Natural killer cell (primary cell): ENCODE results near the gene LTBP3. TPM values are rescaled to one million over a fixed set of nuclear protein-coding genes. Genes with fewer than 3 reads are reported as not detected.

Experiments
- ATAC-seq, 3 donors: fragments of 150-1000 bp in 2 of 3; fragments of 200-7000 bp in 1 of 3; cut with Tn5 transposase; 1 replicate in 1 of 3; 2 replicates in 2 of 3; pipeline ENCODE4 v1.10.0; 2021; ENCODE audit warnings: mild to moderate bottlenecking in 2 of 3, moderate library complexity in 2 of 3
- DNase-seq, 2 donors: peaks; one replicate each; pipeline versions ENCODE4 v3.0.0 to v3.0.0-alpha.2; 2013 to 2021; ENCODE audit warnings: mixed read lengths in 1 of 2
- H3K27ac ChIP-seq: one replicate; pipeline ENCODE4 v1.5.1; 2013; ENCODE audit warnings: mild to moderate bottlenecking, low read length
- H3K27me3 ChIP-seq: one replicate; pipeline ENCODE4 v1.6.1; 2013; ENCODE audit warnings: low read length; ENCODE audit not compliant: control insufficient read depth, insufficient read depth
- H3K36me3 ChIP-seq: one replicate; pipeline ENCODE4 v1.6.1; 2013; ENCODE audit warnings: low read length; ENCODE audit not compliant: control insufficient read depth, insufficient read depth
- H3K4me1 ChIP-seq: one replicate; pipeline ENCODE4 v1.6.1; 2013; ENCODE audit warnings: low read length; ENCODE audit not compliant: control insufficient read depth, insufficient read depth
- H3K4me3 ChIP-seq: one replicate; pipeline ENCODE4 v1.5.1; 2013; ENCODE audit warnings: low read length
- H3K9me3 ChIP-seq: one replicate; pipeline ENCODE4 v1.6.1; 2013; ENCODE audit warnings: low read length; ENCODE audit not compliant: control insufficient read depth, insufficient read depth
- H3K27ac Mint-ChIP-seq, 2 donors: one replicate each; pipeline ENCODE4 v1.8.0; 2022; ENCODE audit warnings: mild to moderate bottlenecking in 2 of 2, mixed read lengths in 2 of 2, moderate library complexity in 1 of 2
- H3K27me3 Mint-ChIP-seq, 2 donors: one replicate each; pipeline ENCODE4 v1.8.0; 2022; ENCODE audit warnings: low read depth in 2 of 2, mixed read lengths in 2 of 2
- H3K36me3 Mint-ChIP-seq: one replicate; pipeline ENCODE4 v1.8.0; 2022; ENCODE audit warnings: mixed read lengths
- H3K4me1 Mint-ChIP-seq, 2 donors: one replicate each; pipeline ENCODE4 v1.8.0; 2022; ENCODE audit warnings: mixed read lengths in 2 of 2
- H3K4me3 Mint-ChIP-seq: one replicate; pipeline ENCODE4 v1.8.0; 2022; ENCODE audit warnings: mild to moderate bottlenecking, moderate library complexity, mixed read lengths
- H3K9me3 Mint-ChIP-seq, 2 donors: one replicate each; pipeline ENCODE4 v1.8.0; 2022; ENCODE audit warnings: mixed read lengths in 2 of 2
- CTCF ChIP-seq: fragments of 200-600 bp; IDR thresholded peaks from one replicate; pipeline ENCODE4 v1.8.0; 2022; ENCODE audit warnings: antibody characterized with exemption
- WGBS: methylation state at CpG from one replicate; pipeline ENCODE4 v1.1.7; 2013; ENCODE audit warnings: missing lambda C conversion rate; ENCODE audit not compliant: insufficient coverage; 5-methylcytosine and 5-hydroxymethylcytosine counted together
- intact Hi-C: fragments of 100-400 bp; cut with micrococcal nuclease; formaldehyde crosslinking; loops from one replicate; pipeline ENCODE4 v1.14.2; 2022
- total RNA-seq, 4 donors: library from RNA; stranded (reverse); fragments of 120-200 nt in 1 of 4; gene quantifications; one replicate each; pipeline versions ENCODE4 v1.2.3 to v1.2.4, GENCODE V29; 2013 to 2022

The LTBP3 gene
- total RNA-seq, 3 donors from 2014 or later (not counting 1 experiment from before 2014, with no cell fraction given): 121 to 155 (median 140) TPM

- TF ChIP-seq CTCF: no peak
- no peaks in the 10 kb centered on the region for H3K9me3 Mint-ChIP-seq
- no peaks in the 10 kb centered on the region for H3K36me3 Mint-ChIP-seq
- H3K27me3 ChIP-seq: no peaks in the 10 kb centered on the region
- H3K4me1 ChIP-seq: peaks cover 65% of the 10 kb centered on the region
- H3K9me3 ChIP-seq: no peaks in the 10 kb centered on the region
- ATAC-seq (peak; percentile 48 to 75 (median 54)), DNase-seq (peak in 1 of 2 donors; percentile 87)
- H3K36me3 ChIP-seq: peaks cover 10% of the 10 kb centered on the region
- H3K27me3 Mint-ChIP-seq: no peaks in the 10 kb centered on the region
- H3K4me1 Mint-ChIP-seq: peaks cover 39 to 62% of the 10 kb centered on the region in 2 donors
- H3K27ac Mint-ChIP-seq: peak overlapping the region in 1 of 2 donors; percentile 38
- intact Hi-C loops: no loop called here
- H3K4me3 Mint-ChIP-seq: peak overlapping the region; percentile 42
- H3K4me3 ChIP-seq: no peak overlapping the region
- peak overlapping the region; percentile 12 for H3K27ac ChIP-seq
- 43% methylated on average over 37 of the region's 37 CpGs for WGBS
Observed at GRCh38 chr11:65553301-65554001, 4.7 kb downstream of the LTBP3 start.

- H3K4me3 ChIP-seq: no peak overlapping the region
- H3K27ac Mint-ChIP-seq: peak overlapping the region; percentile 60 to 64
- no peaks in the 10 kb centered on the region for H3K27me3 Mint-ChIP-seq
- peak in 1 of 2 donors; percentile 33 for DNase-seq
- peaks cover 10% of the 10 kb centered on the region for H3K36me3 ChIP-seq
- intact Hi-C loops: no loop called here
- WGBS: 82% methylated on average over 9 of the region's 9 CpGs
- H3K4me1 ChIP-seq: peaks cover 73% of the 10 kb centered on the region
- peak overlapping the region; percentile 28 for H3K4me3 Mint-ChIP-seq
- H3K9me3 ChIP-seq: no peaks in the 10 kb centered on the region
- no peaks in the 10 kb centered on the region for H3K27me3 ChIP-seq
- no peak for ATAC-seq
- no peak for TF ChIP-seq CTCF
- H3K36me3 Mint-ChIP-seq: no peaks in the 10 kb centered on the region
- H3K4me1 Mint-ChIP-seq: peaks cover 46 to 68% of the 10 kb centered on the region in 2 donors
- H3K27ac ChIP-seq: no peak overlapping the region
- H3K9me3 Mint-ChIP-seq: no peaks in the 10 kb centered on the region
Observed at GRCh38 chr11:65552388-65552951, 5.7 kb downstream of the LTBP3 start.

GRCh38 chr11:65551572-65552387 lies 6.4 kb downstream of the LTBP3 start:
- ATAC-seq: peak; percentile 44 to 64 (median 50)
- Histone ChIP-seq H3K27me3 (no peaks in the 10 kb centered on the region), H3K9me3 (no peaks in the 10 kb centered on the region), H3K4me1 (peaks cover 73% of the 10 kb centered on the region), H3K27ac (no peak overlapping the region), H3K4me3 (no peak overlapping the region), H3K36me3 (peaks cover 10% of the 10 kb centered on the region)
- H3K4me3 Mint-ChIP-seq: peak overlapping the region; percentile 28
- 53% methylated on average over 17 of the region's 17 CpGs for WGBS
- DNase-seq: peak; percentile 52 to 80
- H3K27ac Mint-ChIP-seq: peak overlapping the region; percentile 60 to 64
- intact Hi-C loops: no loop called here
- peaks cover 46 to 63% of the 10 kb centered on the region in 2 donors for H3K4me1 Mint-ChIP-seq
- no peaks in the 10 kb centered on the region for H3K36me3 Mint-ChIP-seq
- no peaks in the 10 kb centered on the region for H3K27me3 Mint-ChIP-seq
- peak; percentile 20 for TF ChIP-seq CTCF
- no peaks in the 10 kb centered on the region for H3K9me3 Mint-ChIP-seq
